GM23338 (cell line): ENCODE measurements around the gene CFAP77. TPM values are rescaled to one million over a fixed set of nuclear protein-coding genes. Genes with fewer than 3 reads are reported as not detected.

Experiments used
- ATAC-seq: fragments of 200-7000 bp; cut with Tn5 transposase; 3 replicates; pipeline ENCODE4 v1.9.1; 2020
- DNase-seq: peaks from one replicate; pipeline ENCODE4 v3.0.0-alpha.2; 2015; ENCODE audit warnings: low spot score
- H2AFZ ChIP-seq: fragments of 200-600 bp; sonication (generic); 2 replicates; pipeline ENCODE4 v1.8.0; 2016; ENCODE audit warnings: antibody characterized with exemption, mild to moderate bottlenecking, moderate library complexity
- H3F3A ChIP-seq: fragments of 200-600 bp; sonication (generic); replicated peaks from 2 replicates; pipeline ENCODE4 v1.8.0; 2017; ENCODE audit warnings: antibody characterized with exemption, mixed run types, low read depth
- H3K27ac ChIP-seq: fragments of 200-600 bp; sonication (generic); 2 replicates; pipeline ENCODE4 v1.6.1; 2016; ENCODE audit warnings: low read depth
- H3K27me3 ChIP-seq: fragments of 200-600 bp; sonication (generic); 2 replicates; pipeline ENCODE4 v1.8.0; 2016; ENCODE audit warnings: mild to moderate bottlenecking, mixed run types, moderate library complexity; ENCODE audit not compliant: insufficient read depth
- H3K36me3 ChIP-seq: fragments of 200-600 bp; sonication (generic); 2 replicates; pipeline ENCODE4 v1.8.0; 2016; ENCODE audit warnings: mild to moderate bottlenecking; ENCODE audit not compliant: insufficient read depth
- H3K4me1 ChIP-seq: fragments of 200-600 bp; sonication (generic); 2 replicates; pipeline ENCODE4 v1.8.0; 2016; ENCODE audit warnings: mild to moderate bottlenecking, moderate library complexity; ENCODE audit not compliant: insufficient read depth
- H3K4me2 ChIP-seq: fragments of 200-600 bp; sonication (generic); 2 replicates; pipeline ENCODE4 v1.7.1; 2017; ENCODE audit warnings: mixed run types
- H3K4me3 ChIP-seq: fragments of 200-600 bp; sonication (generic); 2 replicates; pipeline ENCODE4 v1.6.1; 2016; ENCODE audit warnings: mixed run types
- H3K79me2 ChIP-seq: fragments of 200-600 bp; sonication (generic); replicated peaks from 2 replicates; pipeline ENCODE4 v1.8.0; 2017; ENCODE audit warnings: mild to moderate bottlenecking; ENCODE audit not compliant: insufficient read depth
- H3K9me2 ChIP-seq: fragments of 200-600 bp; sonication (generic); 2 replicates; pipeline ENCODE4 v1.8.0; 2017; ENCODE audit not compliant: insufficient read depth
- H4K20me1 ChIP-seq: fragments of 200-600 bp; sonication (generic); replicated peaks from 2 replicates; pipeline ENCODE4 v1.8.0; 2017; ENCODE audit warnings: mild to moderate bottlenecking; ENCODE audit not compliant: insufficient read depth
- H3K27ac Mint-ChIP-seq: 2 replicates; pipeline ENCODE4 v1.8.0; 2020; ENCODE audit warnings: inconsistent platforms, mild to moderate bottlenecking, moderate library complexity, mixed read lengths
- H3K27me3 Mint-ChIP-seq: 3 replicates; pipeline ENCODE4 v1.8.0; 2022; ENCODE audit warnings: low read depth, mild to moderate bottlenecking, moderate library complexity, mixed read lengths, inconsistent platforms; ENCODE audit not compliant: insufficient read depth, poor library complexity
- H3K36me3 Mint-ChIP-seq: 3 replicates; pipeline ENCODE4 v1.8.0; 2021; ENCODE audit warnings: low read depth, mild to moderate bottlenecking, inconsistent platforms, moderate library complexity, mixed read lengths
- H3K4me1 Mint-ChIP-seq: 3 replicates; pipeline ENCODE4 v1.8.0; 2020; ENCODE audit warnings: mild to moderate bottlenecking, inconsistent platforms, mixed read lengths
- H3K4me3 Mint-ChIP-seq: 3 replicates; pipeline ENCODE4 v1.8.0; 2021; ENCODE audit warnings: moderate library complexity, mild to moderate bottlenecking, inconsistent platforms, mixed read lengths
- H3K9me3 Mint-ChIP-seq: 3 replicates; pipeline ENCODE4 v1.8.0; 2020; ENCODE audit warnings: moderate library complexity, mild to moderate bottlenecking, inconsistent platforms, mixed read lengths
- EZH2phosphoT487 ChIP-seq: fragments of 200-600 bp; sonication (generic); IDR thresholded peaks from one replicate; pipeline ENCODE4 v1.8.1; 2018; ENCODE audit warnings: antibody characterized with exemption; ENCODE audit not compliant: unreplicated experiment
- REST ChIP-seq: IDR thresholded peaks from one replicate; pipeline ENCODE4 v1.6.1; 2018; ENCODE audit warnings: antibody characterized with exemption; ENCODE audit not compliant: unreplicated experiment
- ZNF462 ChIP-seq: fragments of 250-450 bp; sonication (Bioruptor Pico); IDR thresholded peaks from 2 replicates; pipeline ENCODE4 v1.5.0; 2020; ENCODE audit warnings: mild to moderate bottlenecking, moderate library complexity
- polyA plus RNA-seq: library from polyadenylated mRNA; unstranded; fragments of >200 nt; fragmentation: Nextera tagmentation; extraction: Ambion mirVana; gene quantifications from 2 replicates; pipeline ENCODE4 v1.2.1, GENCODE V29; 2016
- total RNA-seq: library from RNA; depleted of rRNA; stranded (reverse); fragments of >200 nt; shearing (Covaris generic); gene quantifications from 2 replicates; pipeline ENCODE4 v1.2.3, GENCODE V29; 2014

The CFAP77 gene
- total and polyA plus RNA-seq, 2 experiments from 2014 or later: 0.97 to 1.3 TPM

- TF ChIP-seq ZNF462 (CRISPR knock-in tag): no peak
- TF ChIP-seq REST: no peak
Observed at GRCh38 chr9:132516301-132516700, 106.3 kb downstream of the CFAP77 start (continued).

- Mint-ChIP-seq H3K36me3 (no peaks in the 10 kb centered on the region), H3K4me3 (no peak overlapping the region), H3K27me3 (peaks cover 8% of the 10 kb centered on the region), H3K9me3 (no peaks in the 10 kb centered on the region; the same call in 2 of the 3 replicates), H3K4me1 (peaks cover 6% of the 10 kb centered on the region; the same call in 2 of the 3 replicates), H3K27ac (no peak overlapping the region)
- Histone ChIP-seq H3K4me3 (no peak overlapping the region), H3K4me2 (no peak overlapping the region), H2AFZ (no peak overlapping the region), H3K27me3 (no peaks in the 10 kb centered on the region), H3K4me1 (no peaks in the 10 kb centered on the region), H4K20me1 (no peaks in the 10 kb centered on the region), H3K36me3 (no peaks in the 10 kb centered on the region), H3K27ac (no peak overlapping the region), H3K79me2 (no peaks in the 10 kb centered on the region), H3F3A (no peaks in the 10 kb centered on the region), H3K9me2 (0 out of 2 replicates have a peak, but pooled peaks cover 3% of the 10 kb centered on the region)
- peak; percentile 78 for ATAC-seq
- no peak for TF ChIP-seq EZH2phosphoT487
- no peak for DNase-seq
Observed at GRCh38 chr9:132516911-132517310, 106.9 kb downstream of the CFAP77 start.
